Type B pancreatic cell (in vitro differentiated cells): Measurements from ENCODE around the gene RTTN. TPM values are rescaled to one million over a fixed set of nuclear protein-coding genes. Genes with fewer than 3 reads are reported as not detected.

Source experiments
- DNase-seq: peaks from one replicate; pipeline ENCODE4 v3.0.0; 2021; ENCODE audit warnings: mixed read lengths; ENCODE audit not compliant: unreplicated experiment; ENCODE audit errors: extremely low spot score
- H3K27ac Mint-ChIP-seq: 2 replicates; pipeline ENCODE4 v1.8.0; 2021; ENCODE audit warnings: mild to moderate bottlenecking, mixed read lengths
- H3K27me3 Mint-ChIP-seq: 2 replicates; pipeline ENCODE4 v1.8.0; 2021; ENCODE audit warnings: mixed read lengths
- H3K36me3 Mint-ChIP-seq: 2 replicates; pipeline ENCODE4 v1.8.0; 2021; ENCODE audit warnings: mixed read lengths
- H3K4me1 Mint-ChIP-seq: one replicate; pipeline ENCODE4 v1.8.0; 2021; ENCODE audit warnings: mixed read lengths; ENCODE audit not compliant: unreplicated experiment
- H3K4me3 Mint-ChIP-seq: 2 replicates; pipeline ENCODE4 v1.8.0; 2021; ENCODE audit warnings: mild to moderate bottlenecking, mixed read lengths
- H3K9me3 Mint-ChIP-seq: 2 replicates; pipeline ENCODE4 v1.8.0; 2021; ENCODE audit warnings: mixed read lengths
- CTCF ChIP-seq: fragments of 200-600 bp; sonication (generic); conservative IDR thresholded peaks from 2 replicates; pipeline ENCODE4 v1.5.0; 2021; ENCODE audit warnings: antibody characterized with exemption, mild to moderate bottlenecking
- total RNA-seq: library from RNA; stranded (reverse); gene quantifications from 2 replicates; pipeline ENCODE4 v1.2.1, GENCODE V29; 2021; ENCODE audit warnings: low replicate concordance

RTTN gene
- total RNA-seq, 1 donor from 2014 or later = 29.3 TPM

GRCh38 chr18:70149156-70149555 lies 56.3 kb downstream of the RTTN start:
- Mint-ChIP-seq H3K27me3 (no peaks in the 10 kb centered on the region), H3K27ac (no peak overlapping the region), H3K4me1 (peaks cover 5% of the 10 kb centered on the region), H3K9me3 (no peaks in the 10 kb centered on the region), H3K4me3 (no peak overlapping the region), H3K36me3 (peaks cover 10% of the 10 kb centered on the region)
- DNase-seq = no peak
- TF ChIP-seq CTCF = no peak

DNA sequence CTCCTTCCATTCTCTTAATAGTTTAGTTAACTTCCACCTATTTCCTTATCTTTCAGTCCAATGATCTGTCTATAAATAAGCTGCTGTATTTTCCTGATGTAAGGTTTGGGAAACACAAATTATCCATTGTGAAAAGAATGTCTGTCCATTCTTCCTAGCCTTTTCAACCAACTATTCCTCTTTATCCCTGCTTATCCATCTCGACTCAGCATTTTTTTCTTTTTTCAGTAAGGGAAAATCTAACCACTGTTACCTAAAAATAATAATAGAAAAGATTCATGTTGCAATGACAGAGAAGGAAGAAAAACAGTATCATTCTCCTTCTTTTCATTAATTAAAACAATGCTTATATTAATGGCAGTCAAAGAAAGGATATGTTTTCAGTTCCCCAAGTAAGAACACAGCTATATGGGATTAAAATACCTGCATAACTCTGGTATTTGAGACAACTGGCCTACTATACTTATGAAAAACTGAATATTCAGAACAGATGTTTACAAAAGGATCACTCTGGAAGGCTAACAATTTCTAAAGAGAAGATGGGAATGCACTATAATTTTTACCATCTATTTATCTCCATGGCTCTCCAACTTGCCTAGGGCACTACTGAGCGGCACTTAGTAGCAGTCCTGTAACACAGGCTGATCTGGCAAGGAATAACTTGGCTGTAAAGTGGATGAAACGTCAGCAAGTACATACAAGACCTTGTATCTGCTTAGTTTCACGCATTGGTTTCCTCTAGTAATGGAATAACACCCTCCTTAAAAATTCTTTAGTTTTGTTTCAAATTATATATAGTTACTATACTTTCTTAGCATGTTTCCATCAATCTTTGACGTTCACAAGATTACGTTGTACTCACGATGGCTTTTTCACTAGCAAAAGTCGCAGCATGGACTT lies 57.2 kb downstream of the RTTN start:
- no peak for TF ChIP-seq CTCF
- Mint-ChIP-seq H3K4me1 (peaks cover 5% of the 10 kb centered on the region), H3K4me3 (no peak overlapping the region), H3K9me3 (no peaks in the 10 kb centered on the region), H3K27ac (no peak overlapping the region), H3K27me3 (no peaks in the 10 kb centered on the region), H3K36me3 (peaks cover 11% of the 10 kb centered on the region)
- DNase-seq = no peak

DNA sequence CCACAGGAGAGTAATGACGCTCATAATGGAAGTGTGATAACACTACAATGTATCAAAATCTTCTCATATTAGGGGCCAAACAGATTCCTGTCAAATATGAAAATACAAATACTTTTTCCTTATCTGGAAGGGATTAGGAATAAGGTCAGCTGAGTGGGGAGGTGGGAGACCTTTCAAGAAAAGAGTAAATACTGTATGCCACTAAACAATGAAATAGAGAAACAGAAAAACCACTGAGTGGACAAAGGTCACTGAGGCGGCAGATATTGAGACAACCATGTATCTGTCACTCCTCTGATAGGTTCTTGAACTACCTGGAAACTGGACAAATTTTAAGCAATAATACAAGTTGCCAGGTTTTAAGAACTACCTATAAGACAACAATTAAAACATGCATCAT lies 59.3 kb downstream of the RTTN start:
- peaks cover 21% of the 10 kb centered on the region for H3K36me3 Mint-ChIP-seq

GRCh38 chr18:70142001-70142400 lies 63.5 kb downstream of the RTTN start:
- Mint-ChIP-seq H3K4me1 (no peaks in the 10 kb centered on the region), H3K36me3 (peaks cover 31% of the 10 kb centered on the region), H3K27me3 (no peaks in the 10 kb centered on the region), H3K9me3 (no peaks in the 10 kb centered on the region), H3K4me3 (no peak overlapping the region), H3K27ac (no peak overlapping the region)
- TF ChIP-seq CTCF = no peak
- DNase-seq = no peak

More for the DNA sequence above, 59.3 kb downstream of the RTTN start:
- Mint-ChIP-seq H3K4me3 (no peak overlapping the region), H3K27me3 (no peaks in the 10 kb centered on the region), H3K9me3 (no peaks in the 10 kb centered on the region), H3K4me1 (no peaks in the 10 kb centered on the region), H3K27ac (no peak overlapping the region)
- no peak for TF ChIP-seq CTCF
- no peak for DNase-seq

- Mint-ChIP-seq H3K4me1 (no peaks in the 10 kb centered on the region), H3K9me3 (no peaks in the 10 kb centered on the region), H3K4me3 (no peak overlapping the region), H3K27me3 (no peaks in the 10 kb centered on the region), H3K36me3 (peaks cover 21% of the 10 kb centered on the region), H3K27ac (no peak overlapping the region)
- TF ChIP-seq CTCF = no peak
- DNase-seq = no peak
Observed at GRCh38 chr18:70139138-70139537, 66.3 kb downstream of the RTTN start.
